ENCODE data around the gene SMIM38. TPM values are rescaled to one million over a fixed set of nuclear protein-coding genes. Genes with fewer than 3 reads are reported as not detected.

Gene SMIM38
- total RNA-seq, 1 experiment from 2014 or later = not detected

DNA sequence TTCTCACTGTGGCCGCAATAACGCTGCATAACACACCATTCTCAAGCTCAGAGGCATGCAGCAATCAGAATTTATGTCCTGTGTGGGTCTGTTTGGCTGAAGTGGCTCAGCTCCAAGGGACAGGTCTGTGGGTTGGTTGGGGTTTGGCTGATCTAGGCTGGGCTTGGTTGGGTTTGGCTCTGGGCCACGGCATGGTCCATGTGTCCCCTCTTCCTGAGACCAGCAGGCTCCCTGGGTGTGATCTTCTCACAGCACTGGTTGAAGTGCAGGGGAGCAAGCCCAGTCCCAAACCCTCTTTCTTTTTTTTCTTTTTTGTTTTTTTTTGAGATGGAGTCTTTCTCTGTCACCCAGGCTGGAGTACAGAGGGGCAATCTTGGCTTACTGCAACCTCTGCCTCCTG, 25.0 kb downstream of the SMIM38 start:
- DNase-seq (ENCODE audit: low read depth) = no peak

DNA sequence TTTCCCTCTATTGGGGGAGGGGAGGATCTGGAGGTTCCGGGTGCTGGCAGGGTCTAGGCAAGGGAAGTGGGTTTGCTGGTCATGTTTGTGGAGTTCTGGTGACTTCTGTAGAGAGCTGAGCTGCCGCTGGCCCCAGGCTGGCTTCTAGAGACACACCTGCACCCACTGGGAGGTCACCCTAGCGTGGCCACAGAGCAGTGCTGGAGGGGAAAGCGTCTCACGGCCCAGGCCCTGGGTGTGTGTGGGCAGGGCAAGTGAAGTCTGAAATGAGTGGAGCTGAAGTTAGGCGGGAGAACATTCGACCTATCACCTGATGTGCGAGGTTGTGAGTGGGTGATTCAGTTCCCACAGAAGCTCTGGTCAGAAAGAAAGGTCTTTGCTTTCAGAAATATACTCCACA, 27.9 kb downstream of the SMIM38 start:
- no peak for DNase-seq (ENCODE audit: low read depth)

DNA sequence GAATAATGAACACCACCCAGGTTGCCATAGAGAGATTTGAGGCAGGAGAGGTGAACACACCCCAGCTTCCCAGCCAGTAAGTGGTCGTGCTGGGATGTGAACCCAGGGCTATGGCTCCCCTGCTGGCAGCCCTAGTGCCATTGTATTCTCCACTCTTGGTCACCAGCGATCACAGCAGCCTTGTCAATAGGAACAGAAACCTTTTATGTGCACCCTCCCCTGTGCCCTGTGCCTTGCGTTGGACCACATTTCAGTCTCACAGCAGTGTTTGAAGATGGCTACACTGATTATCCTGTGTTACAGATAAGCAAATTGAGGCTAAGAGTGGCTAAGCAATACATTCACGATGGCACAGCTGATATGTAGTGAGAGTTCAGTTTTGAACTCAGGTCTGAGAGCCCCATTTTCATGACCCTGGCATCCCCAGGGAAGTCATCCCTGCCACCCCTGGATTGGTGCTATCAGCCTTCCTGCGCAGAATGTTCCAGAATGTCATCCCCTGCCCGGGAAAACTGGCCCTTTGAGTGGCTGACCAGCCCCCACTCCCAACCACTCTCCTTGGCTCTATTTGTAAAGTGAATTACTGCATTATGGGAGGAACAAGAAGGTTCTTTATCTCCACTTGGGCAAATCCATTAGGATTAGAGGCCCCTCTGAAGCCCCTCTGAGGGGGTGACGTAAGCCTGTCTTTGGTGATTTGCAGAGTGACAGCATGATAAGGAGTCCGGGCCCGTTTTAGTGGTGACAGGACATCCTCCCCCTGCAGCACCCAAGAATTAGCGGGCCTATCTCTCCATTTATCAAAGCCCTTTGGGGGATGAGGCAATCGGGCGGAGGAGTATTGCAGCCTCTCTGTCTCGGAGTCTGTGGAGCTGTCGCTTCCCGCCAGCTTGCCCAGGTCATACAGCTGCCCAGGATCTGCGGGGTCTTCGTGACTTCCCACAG, 30.9 kb downstream of the SMIM38 start:
- no peak for DNase-seq (ENCODE audit: low read depth)

- DNase-seq (ENCODE audit: low read depth) = no peak
Measured at GRCh38 chr11:69187540-69188065, 31.9 kb downstream of the SMIM38 start.

DNA sequence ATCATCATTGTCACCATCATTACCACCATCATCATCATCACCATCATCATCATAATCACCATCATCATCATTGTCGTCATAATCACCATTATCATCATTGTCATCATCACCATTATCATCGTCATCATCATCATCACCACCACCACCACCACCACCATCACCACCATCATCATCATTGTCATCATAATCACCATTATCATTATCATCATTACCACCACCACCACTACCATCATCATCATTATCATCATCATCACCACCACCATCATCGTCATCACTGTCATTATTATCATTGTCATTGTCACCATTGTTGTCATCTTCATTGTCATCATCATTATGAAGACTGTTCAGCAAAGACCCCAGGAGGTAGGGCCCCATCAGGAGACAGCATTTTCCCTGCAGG, 33.3 kb downstream of the SMIM38 start:
- DNase-seq (ENCODE audit: low read depth) = no peak

- DNase-seq (ENCODE audit: low read depth) = no peak
Measured at GRCh38 chr11:69190796-69191536, 35.2 kb downstream of the SMIM38 start.

GRCh38 chr11:69192301-69192721, 36.6 kb downstream of the SMIM38 start:
- DNase-seq (ENCODE audit: low read depth) = no peak

DNA sequence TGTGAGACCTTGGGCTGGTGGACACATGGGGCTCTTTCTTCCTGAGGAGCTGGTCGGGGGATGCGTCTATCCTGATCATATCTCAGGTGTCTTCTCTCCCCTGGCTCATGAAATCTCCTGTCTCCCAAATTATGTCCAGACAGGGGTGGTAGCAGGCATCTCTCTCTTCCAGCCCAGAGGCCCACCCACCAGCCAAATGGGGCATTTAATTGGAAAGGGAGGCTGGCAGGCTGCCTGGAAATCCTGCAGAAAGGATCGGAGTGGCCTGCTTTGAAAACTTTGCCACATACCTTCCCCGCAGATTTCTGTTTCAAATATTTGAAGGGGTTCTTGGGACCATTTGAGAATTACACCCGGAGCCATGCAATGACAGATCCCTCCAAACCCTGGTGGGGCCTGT, 37.4 kb downstream of the SMIM38 start:
- no peak for DNase-seq (ENCODE audit: low read depth)

GRCh38 chr11:69193629-69194028, 37.9 kb downstream of the SMIM38 start:
- DNase-seq (ENCODE audit: low read depth) = no peak

- no peak for DNase-seq (ENCODE audit: low read depth)
Measured at GRCh38 chr11:69194396-69194795, 38.7 kb downstream of the SMIM38 start.

- DNase-seq (ENCODE audit: low read depth) = no peak
Measured at GRCh38 chr11:69194956-69195355, 39.2 kb downstream of the SMIM38 start.

- DNase-seq (ENCODE audit: low read depth) = no peak
Measured at GRCh38 chr11:69195824-69196782, 40.4 kb downstream of the SMIM38 start.

GRCh38 chr11:69196783-69197169, 41.0 kb downstream of the SMIM38 start:
- no peak for DNase-seq (ENCODE audit: low read depth)

- no peak for DNase-seq (ENCODE audit: low read depth)
Measured at GRCh38 chr11:69198891-69199582, 43.3 kb downstream of the SMIM38 start.

GRCh38 chr11:69199583-69200315, 44.0 kb downstream of the SMIM38 start:
- no peak for DNase-seq (ENCODE audit: low read depth)

GRCh38 chr11:69200331-69201065, 44.8 kb downstream of the SMIM38 start:
- DNase-seq (ENCODE audit: low read depth) = no peak

DNA sequence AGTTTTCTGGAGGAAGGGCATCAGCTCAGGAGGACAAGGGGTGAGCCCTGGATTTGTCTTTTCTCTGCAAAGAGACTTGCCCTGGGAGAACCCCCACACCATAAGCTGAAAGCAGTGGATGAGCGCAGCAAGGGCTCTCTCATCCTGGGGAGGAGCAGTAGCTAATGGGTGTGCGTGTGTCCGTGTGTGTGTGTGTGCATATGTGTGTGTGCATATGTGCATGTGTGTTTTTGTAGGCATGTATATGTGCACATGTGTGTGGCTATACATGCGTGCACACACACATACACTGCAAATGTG, 45.3 kb downstream of the SMIM38 start:
- no peak for DNase-seq (ENCODE audit: low read depth)

DNA sequence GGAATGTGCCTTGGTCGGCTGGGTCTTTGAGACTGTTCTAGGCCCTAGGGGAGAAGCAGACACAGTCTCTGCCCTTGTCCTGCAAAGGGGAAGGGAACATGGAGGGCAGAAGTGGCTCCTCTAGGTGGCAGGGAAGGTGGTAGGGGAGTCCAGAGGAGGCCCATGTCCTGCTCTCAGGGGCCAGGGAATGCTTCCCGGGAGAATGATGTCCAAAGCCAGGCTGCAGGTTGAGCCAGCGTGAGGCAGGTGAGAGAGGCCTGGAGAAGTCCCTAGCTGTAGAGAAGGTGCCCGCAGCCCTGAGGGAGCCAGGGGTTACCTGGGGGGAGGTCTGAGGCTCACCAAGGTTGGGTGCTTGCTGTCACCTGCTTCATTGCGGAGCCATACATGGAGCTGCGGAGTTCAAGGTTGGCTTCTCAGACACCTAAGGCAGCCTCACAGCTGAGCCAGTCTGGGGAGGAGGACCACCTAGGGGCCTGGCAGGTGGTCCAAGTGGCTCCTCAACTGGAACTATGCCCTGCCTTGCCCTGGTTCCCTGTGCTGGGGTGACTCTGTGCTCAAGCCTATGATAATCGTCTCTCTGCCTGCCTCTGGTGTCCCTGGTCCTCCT, 46.1 kb downstream of the SMIM38 start:
- no peak for DNase-seq (ENCODE audit: low read depth)

GRCh38 chr11:69202511-69203221, 46.9 kb downstream of the SMIM38 start:
- DNase-seq (ENCODE audit: low read depth) = no peak
